Neural progenitor cell (in vitro differentiated cells): Measurements from ENCODE around the gene LUC7L3. TPM values are rescaled to one million over a fixed set of nuclear protein-coding genes. Genes with fewer than 3 reads are reported as not detected.

ENCODE experiments used
- DNase-seq: peaks from one replicate; pipeline ENCODE4 v3.0.0-alpha.2; 2016; ENCODE audit warnings: low spot score
- H2AFZ ChIP-seq: fragments of 200-600 bp; sonication (generic); replicated peaks from 2 replicates; pipeline ENCODE4 v1.6.1; 2016; ENCODE audit warnings: antibody characterized with exemption
- H3F3A ChIP-seq: fragments of 200-600 bp; sonication (generic); 2 replicates; pipeline ENCODE4 v1.6.1; 2016; ENCODE audit warnings: antibody characterized with exemption, low read depth
- H3K27ac ChIP-seq: fragments of 200-600 bp; sonication (generic); 2 replicates; pipeline ENCODE4 v1.5.1; 2016; ENCODE audit warnings: mild to moderate bottlenecking
- H3K27me3 ChIP-seq: fragments of 200-600 bp; sonication (generic); 2 replicates; pipeline ENCODE4 v1.6.1; 2016; ENCODE audit warnings: mild to moderate bottlenecking, moderate library complexity
- H3K36me3 ChIP-seq: fragments of 200-600 bp; sonication (generic); 2 replicates; pipeline ENCODE4 v1.5.1; 2016
- H3K4me1 ChIP-seq: fragments of 200-600 bp; sonication (generic); 2 replicates; pipeline ENCODE4 v1.6.1; 2016; ENCODE audit warnings: mixed run types
- H3K4me2 ChIP-seq: fragments of 200-600 bp; sonication (generic); 2 replicates; pipeline ENCODE4 v1.6.1; 2016
- H3K4me3 ChIP-seq: fragments of 200-600 bp; sonication (generic); 2 replicates; pipeline ENCODE4 v1.5.1; 2016
- H3K79me2 ChIP-seq: fragments of 200-600 bp; sonication (generic); 2 replicates; pipeline ENCODE4 v1.6.1; 2016; ENCODE audit warnings: low read depth
- H3K9ac ChIP-seq: fragments of 200-600 bp; sonication (generic); 2 replicates; pipeline ENCODE4 v1.6.1; 2016
- H3K9me3 ChIP-seq: fragments of 200-600 bp; sonication (generic); 2 replicates; pipeline ENCODE4 v1.5.1; 2016; ENCODE audit warnings: low read depth
- H4K20me1 ChIP-seq: fragments of 200-600 bp; sonication (generic); 2 replicates; pipeline ENCODE4 v1.6.1; 2016; ENCODE audit warnings: low read depth
- H3K27ac Mint-ChIP-seq: 3 replicates; pipeline ENCODE4 v1.8.0; 2021; ENCODE audit warnings: mixed read lengths
- H3K27me3 Mint-ChIP-seq: 2 replicates; pipeline ENCODE4 v1.8.0; 2022; ENCODE audit warnings: low read depth, mild to moderate bottlenecking, inconsistent platforms, moderate library complexity, mixed read lengths; ENCODE audit not compliant: insufficient read depth
- H3K36me3 Mint-ChIP-seq: 3 replicates; pipeline ENCODE4 v1.8.0; 2021; ENCODE audit warnings: mixed read lengths
- H3K4me1 Mint-ChIP-seq: 3 replicates; pipeline ENCODE4 v1.8.0; 2021; ENCODE audit warnings: mixed read lengths
- H3K4me3 Mint-ChIP-seq: 3 replicates; pipeline ENCODE4 v1.8.0; 2021; ENCODE audit warnings: mild to moderate bottlenecking, moderate library complexity, mixed read lengths
- H3K9me3 Mint-ChIP-seq: 3 replicates; pipeline ENCODE4 v1.8.0; 2020; ENCODE audit warnings: mixed read lengths
- CTCF ChIP-seq: fragments of 200-600 bp; sonication (generic); IDR thresholded peaks from 2 replicates; pipeline ENCODE4 v1.5.1; 2017; ENCODE audit warnings: antibody characterized with exemption, mild to moderate bottlenecking
- EZH2 ChIP-seq: fragments of 200-600 bp; sonication (generic); IDR thresholded peaks from 2 replicates; pipeline ENCODE4 v1.6.1; 2017; ENCODE audit warnings: antibody characterized with exemption, mild to moderate bottlenecking, moderate library complexity
- EZH2phosphoT487 ChIP-seq: fragments of 200-600 bp; sonication (generic); IDR thresholded peaks from 2 replicates; pipeline ENCODE4 v1.6.1; 2017; ENCODE audit warnings: antibody characterized with exemption
- total RNA-seq: library from RNA; depleted of rRNA; stranded (reverse); fragments of >200 nt; gene quantifications from 2 replicates; pipeline ENCODE4 v1.2.3, GENCODE V29; 2015; ENCODE audit warnings: low replicate concordance

LUC7L3 gene
- total RNA-seq, 1 donor from 2014 or later, result 374 TPM

- Mint-ChIP-seq H3K27me3 (peaks cover 6% of the 10 kb centered on the region), H3K4me1 (peaks cover 26% of the 10 kb centered on the region), H3K36me3 (no peaks in the 10 kb centered on the region), H3K9me3 (no peaks in the 10 kb centered on the region), H3K4me3 (no peak overlapping the region), H3K27ac (peak overlapping the region; percentile 30)
- H3K79me2 ChIP-seq, result no peaks in the 10 kb centered on the region
- no peak overlapping the region for H2AFZ ChIP-seq
- H3K4me3 ChIP-seq, result no peak overlapping the region
- H3F3A ChIP-seq, result no peaks in the 10 kb centered on the region
- no peak overlapping the region for H3K4me2 ChIP-seq
- no peaks in the 10 kb centered on the region for H3K36me3 ChIP-seq
- no peak for DNase-seq
- no peak overlapping the region for H3K9ac ChIP-seq
- peaks cover 13% of the 10 kb centered on the region for H3K4me1 ChIP-seq
- H4K20me1 ChIP-seq, result no peaks in the 10 kb centered on the region
- no peak for TF ChIP-seq EZH2phosphoT487
- TF ChIP-seq CTCF, result no peak
- no peak for TF ChIP-seq EZH2
- H3K27ac ChIP-seq, result no peak overlapping the region
- no peaks in the 10 kb centered on the region for H3K27me3 ChIP-seq
- H3K9me3 ChIP-seq, result no peaks in the 10 kb centered on the region
Observed at GRCh38 chr17:50793007-50793406, 73.6 kb downstream of the LUC7L3 start.

DNA sequence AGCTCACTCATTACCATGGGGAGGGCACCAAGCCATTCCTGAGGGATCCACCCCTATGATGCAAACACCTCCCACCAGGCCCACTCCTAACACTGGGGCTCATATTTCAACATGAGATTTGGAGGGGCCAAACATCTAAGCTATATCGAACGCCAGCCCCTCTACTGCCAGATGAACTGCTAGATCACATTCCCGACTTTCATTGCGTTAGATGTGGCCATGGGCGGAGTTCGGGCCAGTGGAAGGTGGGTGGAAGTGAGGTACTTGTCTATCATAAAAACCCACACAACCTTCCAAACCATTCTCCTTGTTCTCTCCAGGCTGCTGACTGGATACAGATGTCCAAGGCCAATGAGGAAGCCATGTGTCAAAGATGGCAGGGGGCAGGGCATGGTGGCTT, 75.0 kb downstream of the LUC7L3 start:
- H3K9ac ChIP-seq, result no peak overlapping the region
- H3K27me3 ChIP-seq, result no peaks in the 10 kb centered on the region
- no peak for DNase-seq
- peaks cover 18% of the 10 kb centered on the region for H3K4me1 ChIP-seq
- Mint-ChIP-seq H3K27ac (no peak overlapping the region), H3K36me3 (no peaks in the 10 kb centered on the region), H3K4me1 (peaks cover 36% of the 10 kb centered on the region), H3K4me3 (no peak overlapping the region), H3K9me3 (no peaks in the 10 kb centered on the region), H3K27me3 (peaks cover 6% of the 10 kb centered on the region)
- H3K9me3 ChIP-seq, result no peaks in the 10 kb centered on the region
- H2AFZ ChIP-seq, result no peak overlapping the region
- H3K36me3 ChIP-seq, result no peaks in the 10 kb centered on the region
- no peaks in the 10 kb centered on the region for H3K79me2 ChIP-seq
- H4K20me1 ChIP-seq, result no peaks in the 10 kb centered on the region
- TF ChIP-seq EZH2 (no peak), CTCF (no peak), EZH2phosphoT487 (no peak)
- H3K27ac ChIP-seq, result no peak overlapping the region
- H3K4me3 ChIP-seq, result no peak overlapping the region
- no peak overlapping the region for H3K4me2 ChIP-seq
- H3F3A ChIP-seq, result no peaks in the 10 kb centered on the region

- Histone ChIP-seq H3K27me3 (no peaks in the 10 kb centered on the region), H3F3A (no peaks in the 10 kb centered on the region), H3K4me3 (no peak overlapping the region), H4K20me1 (no peaks in the 10 kb centered on the region), H3K79me2 (no peaks in the 10 kb centered on the region), H3K9ac (no peak overlapping the region), H2AFZ (peak overlapping the region; percentile 82), H3K4me1 (peaks cover 14% of the 10 kb centered on the region), H3K4me2 (no peak overlapping the region), H3K36me3 (no peaks in the 10 kb centered on the region), H3K27ac (no peak overlapping the region), H3K9me3 (no peaks in the 10 kb centered on the region)
- TF ChIP-seq EZH2 (no peak), CTCF (no peak), EZH2phosphoT487 (no peak)
- DNase-seq, result no peak
- Mint-ChIP-seq H3K36me3 (no peaks in the 10 kb centered on the region), H3K27me3 (peaks cover 7% of the 10 kb centered on the region), H3K4me3 (no peak overlapping the region), H3K4me1 (peaks cover 36% of the 10 kb centered on the region), H3K9me3 (no peaks in the 10 kb centered on the region), H3K27ac (peak overlapping the region; percentile 99)
Observed at GRCh38 chr17:50797135-50797810, 77.9 kb downstream of the LUC7L3 start.
